Testis (tissue), 3 donors: ENCODE results near the gene DENND11. TPM values are rescaled to one million over a fixed set of nuclear protein-coding genes. Genes with fewer than 3 reads are reported as not detected.
"Not testable (repeated sequence)": the region's sequence is repeated elsewhere in the genome, so short reads cannot be mapped to it uniquely, and the experiment has no call there.

Experiments
- DNase-seq: peaks from one replicate; pipeline ENCODE4 v3.0.0-alpha.2; 2019
- H3K27ac ChIP-seq, 2 donors: fragments of 200-600 bp; sonication (generic); one replicate each; pipeline ENCODE4 v1.5.1; 2019
- H3K27me3 ChIP-seq: fragments of 200-600 bp; sonication (generic); one replicate; pipeline ENCODE4 v1.5.1; 2019
- H3K36me3 ChIP-seq: fragments of 200-600 bp; sonication (generic); one replicate; pipeline ENCODE4 v1.5.1; 2017; ENCODE audit warnings: low read depth; ENCODE audit errors: missing control alignments
- H3K4me1 ChIP-seq: fragments of 200-600 bp; sonication (generic); one replicate; pipeline ENCODE4 v1.5.1; 2019
- H3K4me3 ChIP-seq, 2 donors: fragments of 200-600 bp; sonication (generic); one replicate each; pipeline ENCODE4 v1.5.1; 2017 to 2019
- H3K9me3 ChIP-seq: fragments of 200-600 bp; sonication (generic); one replicate; pipeline ENCODE4 v1.5.1; 2017
- POLR2A ChIP-seq: fragments of 450-650 bp; IDR thresholded peaks from one replicate; pipeline ENCODE4 v1.6.1; 2017; ENCODE audit warnings: antibody characterized with exemption, mild to moderate bottlenecking, moderate library complexity
- WGBS, 2 donors: methylation state at CpG; one replicate each; pipeline ENCODE4 v1.1.5; 2018; 5-methylcytosine and 5-hydroxymethylcytosine counted together
- intact Hi-C: fragments of 100-400 bp; cut with DNase I; formaldehyde crosslinking; loops from one replicate; pipeline ENCODE4 v1.15.1; 2023; ENCODE audit warnings: low total_unique reads
- polyA plus RNA-seq: library from polyadenylated mRNA; stranded (reverse); fragments of 350-450 nt; fragmentation: Illumina TruSeq; extraction: RNeasy Lipid Tissue Mini Kit (QIAGEN cat#74804); gene quantifications from one replicate; pipeline ENCODE4 v1.2.3, GENCODE V29; 2014; ENCODE audit warnings: low read depth, low replicate concordance; ENCODE audit not compliant: insufficient read depth
- total RNA-seq, 2 donors: library from RNA; depleted of rRNA; stranded (reverse); fragments of >200 nt; gene quantifications; one replicate each; pipeline ENCODE4 v1.2.3, GENCODE V29; 2016
- TF ChIP-seq, protein P1 (sequence below), 3 experiments: fragments of 450-650 bp in 2 of 3; fragments of 200-600 bp in 1 of 3; sonication (generic) in 1 of 3; IDR thresholded peaks; one replicate each; pipeline ENCODE4 v1.5.1; 2016 to 2019; ENCODE audit warnings: antibody characterized with exemption in 3 of 3, mild to moderate bottlenecking in 2 of 3, moderate library complexity in 1 of 3

Gene DENND11
- total and polyA plus RNA-seq, 3 donors from 2014 or later: 3.8 to 6.8 (median 6.7) TPM

- Histone ChIP-seq H3K4me1 (peaks cover 6% of the 10 kb centered on the region), H3K27ac (no peak overlapping the region), H3K36me3 (no peaks in the 10 kb centered on the region), H3K27me3 (no peaks in the 10 kb centered on the region), H3K4me3 (no peak overlapping the region), H3K9me3 (no peaks in the 10 kb centered on the region)
- intact Hi-C loops: no loop called here
- 94 to 95% methylated on average over 3 of the region's 3 CpGs for WGBS, 2 donors
- TF ChIP-seq, protein P1, sequence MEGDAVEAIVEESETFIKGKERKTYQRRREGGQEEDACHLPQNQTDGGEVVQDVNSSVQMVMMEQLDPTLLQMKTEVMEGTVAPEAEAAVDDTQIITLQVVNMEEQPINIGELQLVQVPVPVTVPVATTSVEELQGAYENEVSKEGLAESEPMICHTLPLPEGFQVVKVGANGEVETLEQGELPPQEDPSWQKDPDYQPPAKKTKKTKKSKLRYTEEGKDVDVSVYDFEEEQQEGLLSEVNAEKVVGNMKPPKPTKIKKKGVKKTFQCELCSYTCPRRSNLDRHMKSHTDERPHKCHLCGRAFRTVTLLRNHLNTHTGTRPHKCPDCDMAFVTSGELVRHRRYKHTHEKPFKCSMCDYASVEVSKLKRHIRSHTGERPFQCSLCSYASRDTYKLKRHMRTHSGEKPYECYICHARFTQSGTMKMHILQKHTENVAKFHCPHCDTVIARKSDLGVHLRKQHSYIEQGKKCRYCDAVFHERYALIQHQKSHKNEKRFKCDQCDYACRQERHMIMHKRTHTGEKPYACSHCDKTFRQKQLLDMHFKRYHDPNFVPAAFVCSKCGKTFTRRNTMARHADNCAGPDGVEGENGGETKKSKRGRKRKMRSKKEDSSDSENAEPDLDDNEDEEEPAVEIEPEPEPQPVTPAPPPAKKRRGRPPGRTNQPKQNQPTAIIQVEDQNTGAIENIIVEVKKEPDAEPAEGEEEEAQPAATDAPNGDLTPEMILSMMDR (IDR thresholded peaks at IDR 0.05): no peak
- TF ChIP-seq POLR2A: no peak
- no peak for DNase-seq
Measured at GRCh38 chr7:141693082-141693481, 8.9 kb downstream of the DENND11 start.

DNA sequence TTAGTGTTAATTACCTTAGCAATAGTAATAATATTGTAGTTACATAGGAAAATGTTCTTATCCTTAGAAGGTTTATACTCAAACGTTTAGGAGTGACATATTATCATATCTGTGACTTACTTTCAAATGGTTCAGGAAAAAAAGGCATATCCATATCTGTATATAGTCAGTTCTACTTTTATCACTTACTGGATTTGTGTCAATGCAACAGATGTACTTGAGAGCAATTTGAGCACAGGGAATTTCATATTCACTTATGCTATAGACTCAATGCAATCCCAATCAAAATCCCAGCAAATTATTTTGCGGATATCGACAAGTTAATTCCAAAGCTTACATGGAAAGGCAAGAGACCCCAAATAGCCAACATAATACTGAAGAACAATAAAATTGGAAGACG is 10.0 kb downstream of the DENND11 start:
- no peak for DNase-seq
- no peaks in the 10 kb centered on the region for H3K36me3 ChIP-seq
- H3K27ac ChIP-seq: no peak overlapping the region
- no peaks in the 10 kb centered on the region for H3K9me3 ChIP-seq
- H3K27me3 ChIP-seq: no peaks in the 10 kb centered on the region
- TF ChIP-seq, protein P1 (IDR thresholded peaks at IDR 0.05): no peak
- no peak for TF ChIP-seq POLR2A
- 84 to 90% methylated on average over 4 of the region's 4 CpGs for WGBS, 2 donors
- H3K4me1 ChIP-seq: peaks cover 13% of the 10 kb centered on the region
- no peak overlapping the region for H3K4me3 ChIP-seq
- intact Hi-C loops: no loop called here

GRCh38 chr7:141691540-141691939 is 10.4 kb downstream of the DENND11 start:
- H3K27me3 ChIP-seq: no peaks in the 10 kb centered on the region
- WGBS, 2 donors: 84 to 87% methylated on average over 3 of the region's 3 CpGs
- H3K9me3 ChIP-seq: no peaks in the 10 kb centered on the region
- no peak overlapping the region for H3K4me3 ChIP-seq
- H3K36me3 ChIP-seq: no peaks in the 10 kb centered on the region
- intact Hi-C loops: no loop called here
- no peak for TF ChIP-seq POLR2A
- TF ChIP-seq, protein P1 (IDR thresholded peaks at IDR 0.05): no peak
- peaks cover 17% of the 10 kb centered on the region for H3K4me1 ChIP-seq
- no peak for DNase-seq
- no peak overlapping the region for H3K27ac ChIP-seq

GRCh38 chr7:141689072-141689825 is 12.7 kb downstream of the DENND11 start:
- H3K36me3 ChIP-seq, intact Hi-C loops, H3K27me3 ChIP-seq, DNase-seq, H3K27ac ChIP-seq, H3K4me3 ChIP-seq, H3K9me3 ChIP-seq: not testable (repeated sequence)
- H3K4me1 ChIP-seq: peaks cover 18% of the 10 kb centered on the region
- 95 to 96% methylated on average over 3 of the region's 3 CpGs for WGBS, 2 donors

- intact Hi-C loops: no loop called here
- WGBS, 2 donors: 63 to 87% methylated on average over 5 of the region's 5 CpGs
- no peak for TF ChIP-seq POLR2A
- TF ChIP-seq, protein P1 (IDR thresholded peaks at IDR 0.05): no peak
- H3K27ac ChIP-seq: no peak overlapping the region
- H3K4me1 ChIP-seq: peaks cover 18% of the 10 kb centered on the region
- H3K9me3 ChIP-seq: no peaks in the 10 kb centered on the region
- no peaks in the 10 kb centered on the region for H3K27me3 ChIP-seq
- no peak overlapping the region for H3K4me3 ChIP-seq
- DNase-seq: no peak
- H3K36me3 ChIP-seq: no peaks in the 10 kb centered on the region
Measured at GRCh38 chr7:141688043-141688442, 13.9 kb downstream of the DENND11 start.
